HT1080 (cell line): Measurements from ENCODE around the gene FAM181A. TPM values are rescaled to one million over a fixed set of nuclear protein-coding genes. Genes with fewer than 3 reads are reported as not detected.

Experiments
- DNase-seq: peaks from one replicate; pipeline ENCODE4 v3.0.0-alpha.2; 2015; ENCODE audit warnings: low read depth
- small RNA-seq: library from RNA; depleted of rRNA; stranded (forward); fragments of <200 nt; gene quantifications from one replicate; pipeline ENCODE3, GENCODE V24; 2014
- total RNA-seq: library from RNA; depleted of rRNA; stranded (reverse); fragments of >200 nt; shearing (Covaris generic); gene quantifications from 2 replicates; pipeline ENCODE4 v1.2.3, GENCODE V29; 2014; rRNA removed

Gene FAM181A
- total RNA-seq, 1 experiment from 2014 or later: not detected

- no peak for DNase-seq
Observed at GRCh38 chr14:93977171-93977570, 50.0 kb downstream of the FAM181A start.

GRCh38 chr14:93977790-93978581 lies 50.8 kb downstream of the FAM181A start:
- no peak for DNase-seq

GRCh38 chr14:93978735-93979134 lies 51.6 kb downstream of the FAM181A start:
- no peak for DNase-seq

Small RNA genes within 50 kb of the gene (small RNA-seq; reads per million reads assigned to genes)
- not detected for gene MIR4506

Other genes with a start within 250 kb of the FAM181A start
- 0.18 TPM in 1 of 2 replicates, not detected in the other for gene PRIMA1, start 138.9 kb upstream of the FAM181A start, total RNA-seq
- not detected in 2 replicates for gene ASB2, start 49.2 kb downstream of the FAM181A start, total RNA-seq
- gene CCDC197, start 70.0 kb downstream of the FAM181A start, total RNA-seq: not detected in 2 replicates
- 2.8 TPM in 2 replicates for gene OTUB2, start 99.0 kb downstream of the FAM181A start, total RNA-seq
- gene DDX24, start 153.9 kb downstream of the FAM181A start, total RNA-seq: 180 and 197 TPM in 2 replicates
- gene IFI27L1, start 154.0 kb downstream of the FAM181A start, total RNA-seq: 15.4 and 21.2 TPM in 2 replicates
- 6.2 and 8.4 TPM in 2 replicates for gene IFI27, start 183.4 kb downstream of the FAM181A start, total RNA-seq
- 35.8 and 57.6 TPM in 2 replicates for gene IFI27L2, start 202.3 kb downstream of the FAM181A start, total RNA-seq
- 2.0 and 8.8 TPM in 2 replicates for gene PPP4R4, start 247.0 kb downstream of the FAM181A start, total RNA-seq